Muscle layer of colon (tissue), 2 donors: ENCODE results near the gene PKP3.

Experiments used
- H3K27ac ChIP-seq: one replicate; pipeline ENCODE4 v1.7.0; 2013; ENCODE audit warnings: low read depth, mild to moderate bottlenecking, low read length, moderate library complexity
- H3K27me3 ChIP-seq, 2 donors: one replicate each; pipeline ENCODE4 v1.7.0; 2013; ENCODE audit warnings: low read length in 2 of 2, mild to moderate bottlenecking in 2 of 2; ENCODE audit not compliant: insufficient read depth in 2 of 2, control insufficient read depth in 1 of 2
- H3K36me3 ChIP-seq: one replicate; pipeline ENCODE4 v1.7.0; 2013; ENCODE audit warnings: mild to moderate bottlenecking, low read length; ENCODE audit not compliant: insufficient read depth
- H3K4me1 ChIP-seq: one replicate; pipeline ENCODE4 v1.7.0; 2013; ENCODE audit warnings: mild to moderate bottlenecking, low read length; ENCODE audit not compliant: insufficient read depth
- H3K4me3 ChIP-seq, 2 donors: one replicate each; pipeline ENCODE4 v1.7.0; 2013; ENCODE audit warnings: low read length in 2 of 2, low read depth in 1 of 2, mild to moderate bottlenecking in 1 of 2, moderate library complexity in 1 of 2
- H3K9ac ChIP-seq: one replicate; pipeline ENCODE4 v1.7.0; 2013; ENCODE audit warnings: low read length
- H3K9me3 ChIP-seq: one replicate; pipeline ENCODE4 v1.7.0; 2013; ENCODE audit warnings: mild to moderate bottlenecking, low read length
- donor health status: abdominal sarcoma.
- donor health status: Adenocarcinoma of cecum.

PKP3 gene

GRCh38 chr11:403761-404431, 9.9 kb downstream of the PKP3 start:
- no peak overlapping the region for H3K4me3 ChIP-seq
- no peak overlapping the region for H3K27ac ChIP-seq
- H3K36me3 ChIP-seq, result no peaks in the 10 kb centered on the region
- H3K9me3 ChIP-seq, result no peaks in the 10 kb centered on the region
- H3K9ac ChIP-seq, result no peak overlapping the region
- H3K4me1 ChIP-seq, result peaks cover 12% of the 10 kb centered on the region
- H3K27me3 ChIP-seq, result no peaks in the 10 kb centered on the region

- Histone ChIP-seq H3K27me3 (no peaks in the 10 kb centered on the region), H3K4me3 (no peak overlapping the region), H3K9me3 (no peaks in the 10 kb centered on the region), H3K27ac (no peak overlapping the region), H3K4me1 (peaks cover 12% of the 10 kb centered on the region), H3K36me3 (no peaks in the 10 kb centered on the region), H3K9ac (no peak overlapping the region)
These were observed 10.7 kb downstream of the PKP3 start for GRCh38 chr11:404551-405264.

- Histone ChIP-seq H3K4me3 (peak overlapping the region in 1 of 2 donors; percentile 71), H3K4me1 (peaks cover 12% of the 10 kb centered on the region), H3K27ac (no peak overlapping the region), H3K36me3 (no peaks in the 10 kb centered on the region), H3K9ac (no peak overlapping the region), H3K27me3 (no peaks in the 10 kb centered on the region), H3K9me3 (no peaks in the 10 kb centered on the region)
These were observed 11.4 kb downstream of the PKP3 start for GRCh38 chr11:405323-405953.

GRCh38 chr11:405954-406795, 12.2 kb downstream of the PKP3 start:
- peak overlapping the region; percentile 56 for H3K27ac ChIP-seq
- H3K27me3 ChIP-seq, result no peaks in the 10 kb centered on the region
- no peaks in the 10 kb centered on the region for H3K9me3 ChIP-seq
- peak overlapping the region; percentile 71 to 79 for H3K4me3 ChIP-seq
- peaks cover 12% of the 10 kb centered on the region for H3K4me1 ChIP-seq
- no peak overlapping the region for H3K9ac ChIP-seq
- no peaks in the 10 kb centered on the region for H3K36me3 ChIP-seq

GRCh38 chr11:406796-407650, 13.0 kb downstream of the PKP3 start:
- no peaks in the 10 kb centered on the region for H3K9me3 ChIP-seq
- peak overlapping the region; percentile 56 for H3K27ac ChIP-seq
- H3K4me1 ChIP-seq, result peaks cover 12% of the 10 kb centered on the region
- no peak overlapping the region for H3K9ac ChIP-seq
- peak overlapping the region; percentile 71 to 79 for H3K4me3 ChIP-seq
- no peaks in the 10 kb centered on the region for H3K27me3 ChIP-seq
- no peaks in the 10 kb centered on the region for H3K36me3 ChIP-seq

- no peaks in the 10 kb centered on the region for H3K27me3 ChIP-seq
- no peaks in the 10 kb centered on the region for H3K9me3 ChIP-seq
- no peak overlapping the region for H3K9ac ChIP-seq
- no peaks in the 10 kb centered on the region for H3K36me3 ChIP-seq
- H3K27ac ChIP-seq, result no peak overlapping the region
- H3K4me1 ChIP-seq, result peaks cover 12% of the 10 kb centered on the region
- peak overlapping the region in 1 of 2 donors; percentile 8 for H3K4me3 ChIP-seq
These were observed 13.7 kb downstream of the PKP3 start for GRCh38 chr11:407651-408123.

GRCh38 chr11:408154-409007, 14.4 kb downstream of the PKP3 start:
- Histone ChIP-seq H3K9me3 (no peaks in the 10 kb centered on the region), H3K4me3 (no peak overlapping the region), H3K36me3 (no peaks in the 10 kb centered on the region), H3K27me3 (no peaks in the 10 kb centered on the region), H3K27ac (no peak overlapping the region), H3K9ac (no peak overlapping the region), H3K4me1 (peaks cover 12% of the 10 kb centered on the region)

- peaks cover 12% of the 10 kb centered on the region for H3K4me1 ChIP-seq
- H3K4me3 ChIP-seq, result no peak overlapping the region
- H3K27ac ChIP-seq, result no peak overlapping the region
- no peaks in the 10 kb centered on the region for H3K27me3 ChIP-seq
- no peak overlapping the region for H3K9ac ChIP-seq
- no peaks in the 10 kb centered on the region for H3K36me3 ChIP-seq
- no peaks in the 10 kb centered on the region for H3K9me3 ChIP-seq
These were observed 15.1 kb downstream of the PKP3 start for GRCh38 chr11:409008-409599.

- H3K4me3 ChIP-seq, result no peak overlapping the region
- H3K27ac ChIP-seq, result no peak overlapping the region
- H3K4me1 ChIP-seq, result peaks cover 12% of the 10 kb centered on the region
- no peaks in the 10 kb centered on the region for H3K9me3 ChIP-seq
- H3K36me3 ChIP-seq, result no peaks in the 10 kb centered on the region
- H3K9ac ChIP-seq, result no peak overlapping the region
- H3K27me3 ChIP-seq, result no peaks in the 10 kb centered on the region
These were observed 15.8 kb downstream of the PKP3 start for GRCh38 chr11:409600-410483.
